GM23338 (cell line): Measurements from ENCODE around the gene NFATC3.

ENCODE experiments used
- CTCF ChIP-seq, 2 experiments: fragments of 200-600 bp in 1 of 2; sonication (generic) in 1 of 2; conservative IDR thresholded peaks; 2 replicates each; pipeline versions ENCODE4 v1.5.1 to v1.6.1; 2016 to 2017; ENCODE audit warnings: antibody characterized with exemption in 2 of 2, low read depth in 2 of 2, mild to moderate bottlenecking in 2 of 2, moderate library complexity in 1 of 2
- EZH2 ChIP-seq: fragments of 200-600 bp; sonication (generic); IDR thresholded peaks from one replicate; pipeline ENCODE4 v1.8.0; 2017; ENCODE audit warnings: antibody characterized with exemption, mild to moderate bottlenecking, low read depth; ENCODE audit not compliant: unreplicated experiment
- EZH2phosphoT487 ChIP-seq: fragments of 200-600 bp; sonication (generic); IDR thresholded peaks from one replicate; pipeline ENCODE4 v1.8.1; 2018; ENCODE audit warnings: antibody characterized with exemption; ENCODE audit not compliant: unreplicated experiment
- POLR2AphosphoS5 ChIP-seq: IDR thresholded peaks from 2 replicates; pipeline ENCODE4 v1.6.1; 2016; ENCODE audit warnings: antibody characterized with exemption, low read depth
- REST ChIP-seq: IDR thresholded peaks from one replicate; pipeline ENCODE4 v1.6.1; 2018; ENCODE audit warnings: antibody characterized with exemption; ENCODE audit not compliant: unreplicated experiment
- ZNF114 ChIP-seq: fragments of 250-450 bp; sonication (Bioruptor Pico); IDR thresholded peaks from 2 replicates; pipeline ENCODE4 v1.5.0; 2020; ENCODE audit warnings: mild to moderate bottlenecking, moderate library complexity

- TF ChIP-seq POLR2AphosphoS5 = no peak
- TF ChIP-seq CTCF (conservative IDR thresholded peaks at IDR 0.05; ENCODE audit: low read depth in 2 of 2) = no peak
- no peak for TF ChIP-seq EZH2phosphoT487
- no peak for TF ChIP-seq REST
- TF ChIP-seq ZNF114 = no peak
- TF ChIP-seq EZH2 = no peak
Observed at GRCh38 chr16:68179855-68180254, 94.7 kb downstream of the NFATC3 start.
